ENCODE results near the gene SYNM. TPM values are rescaled to one million over a fixed set of nuclear protein-coding genes. Genes with fewer than 3 reads are reported as not detected.

SYNM gene
- total and polyA plus RNA-seq, 2 of the 8 experiments (the other 6 are each of a cell fraction or from before 2014, with no cell fraction given) = 0.89 to 2.0 TPM

- TF ChIP-seq NRF1 (IDR thresholded peaks at IDR 0.05; ENCODE audit: low read depth, low read length) = no peak
- TF ChIP-seq RXRA (IDR thresholded peaks at IDR 0.05; ENCODE audit: insufficient read depth, low read depth, low read length) = no peak
- no peak for TF ChIP-seq GTF2F1 (IDR thresholded peaks at IDR 0.05; ENCODE audit: borderline replicate concordance, low read depth, low read length)
- no peak for TF ChIP-seq RBBP5 (IDR thresholded peaks at IDR 0.05; ENCODE audit: borderline replicate concordance, low read depth, low read length)
These were observed 71.9 kb downstream of the SYNM start (continued) for GRCh38 chr15:99176757-99177156.
